ENCODE measurements around the gene FHIT.

DNA sequence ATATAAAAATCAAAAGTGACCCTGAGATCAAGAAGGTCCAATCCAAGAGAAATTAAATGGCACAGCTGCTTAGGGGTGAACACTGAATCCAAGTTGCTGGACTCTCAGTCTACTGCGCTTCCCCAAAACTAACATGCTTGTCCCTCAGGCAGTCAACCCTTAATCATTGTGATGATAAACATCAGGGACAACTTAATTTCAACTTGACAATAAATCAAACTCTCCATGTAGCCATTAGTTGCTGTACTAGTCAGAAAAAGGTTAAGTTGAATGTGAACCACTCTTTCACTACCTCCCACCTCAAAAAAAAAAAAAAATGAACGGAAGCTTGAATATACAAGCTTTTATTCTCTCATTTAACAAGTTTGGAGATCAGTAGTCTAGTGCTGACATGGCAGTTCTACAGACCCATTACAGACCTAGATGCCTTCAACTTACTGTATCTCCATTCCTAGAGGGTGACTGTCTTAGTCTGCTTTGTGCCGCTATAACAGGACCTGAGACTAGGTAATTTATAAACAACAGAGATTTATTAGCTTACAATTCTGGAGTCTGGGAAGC, 185.7 kb downstream of the FHIT start:
- TF ChIP-seq POLR2A (IDR thresholded peaks at IDR 0.05; ENCODE audit: low read length) (no peak), GATA1 (IDR thresholded peaks at IDR 0.05; ENCODE audit: low read depth, low read length) (no peak)

Measured in erythroblast (primary cell).